Globus pallidus (tissue), 1 donor: Measurements from ENCODE around the gene CHST3.

Experiments
- DNase-seq: peaks from one replicate; pipeline ENCODE4 v3.0.0-alpha.2; 2015; ENCODE audit warnings: low spot score

CHST3 gene

GRCh38 chr10:72056932-72057751 lies 92.9 kb downstream of the CHST3 start:
- no peak for DNase-seq

GRCh38 chr10:72058347-72058898 lies 94.2 kb downstream of the CHST3 start:
- no peak for DNase-seq

- DNase-seq: no peak
Observed at GRCh38 chr10:72058989-72059842, 95.0 kb downstream of the CHST3 start.

DNA sequence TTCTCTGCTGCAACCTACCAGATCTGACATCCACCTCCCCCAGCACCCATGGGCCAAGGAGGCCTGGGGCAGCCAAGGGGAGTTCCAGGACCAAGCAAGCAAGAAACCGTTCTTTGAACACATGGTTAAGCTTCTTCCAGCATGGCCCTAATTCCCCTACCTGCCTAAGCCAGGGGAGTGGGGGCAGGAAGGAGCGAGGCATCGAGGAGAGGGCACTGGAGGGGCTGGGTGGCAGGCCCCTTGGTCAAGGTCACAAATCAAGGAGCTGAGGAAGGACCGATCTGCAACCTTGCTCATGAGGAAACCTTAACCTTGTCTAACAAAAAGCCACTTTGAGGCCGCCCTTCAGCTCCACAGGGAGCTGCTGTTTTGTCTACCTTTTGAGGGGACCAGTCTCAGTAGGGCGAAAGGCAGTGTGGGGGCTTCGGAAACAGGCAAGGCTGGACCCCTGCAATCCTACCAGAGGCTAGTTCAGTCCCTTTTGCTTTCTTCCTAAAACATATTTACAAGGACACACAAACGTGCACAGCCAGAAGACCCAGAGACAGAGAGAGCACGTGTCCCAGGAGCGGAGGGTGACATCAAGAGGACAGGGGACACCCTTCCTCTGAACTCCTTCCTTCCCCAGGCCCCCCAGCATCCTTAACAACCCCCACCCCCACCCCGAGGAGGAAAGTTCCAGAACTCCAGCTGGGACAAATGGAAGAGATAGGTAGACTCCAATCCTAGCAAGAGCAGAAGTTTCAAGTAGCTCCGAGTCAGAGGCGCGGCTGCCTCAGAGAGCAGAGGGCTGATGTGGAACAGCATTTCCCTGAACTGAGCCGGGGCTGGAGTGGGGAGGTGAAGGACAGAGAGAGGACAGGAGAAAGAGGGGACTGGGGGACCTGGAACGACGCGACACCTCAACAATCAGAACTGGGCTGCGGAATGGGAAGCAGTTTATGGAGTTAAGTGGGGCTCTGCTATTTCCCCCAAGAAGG lies 95.9 kb downstream of the CHST3 start:
- DNase-seq: no peak

DNA sequence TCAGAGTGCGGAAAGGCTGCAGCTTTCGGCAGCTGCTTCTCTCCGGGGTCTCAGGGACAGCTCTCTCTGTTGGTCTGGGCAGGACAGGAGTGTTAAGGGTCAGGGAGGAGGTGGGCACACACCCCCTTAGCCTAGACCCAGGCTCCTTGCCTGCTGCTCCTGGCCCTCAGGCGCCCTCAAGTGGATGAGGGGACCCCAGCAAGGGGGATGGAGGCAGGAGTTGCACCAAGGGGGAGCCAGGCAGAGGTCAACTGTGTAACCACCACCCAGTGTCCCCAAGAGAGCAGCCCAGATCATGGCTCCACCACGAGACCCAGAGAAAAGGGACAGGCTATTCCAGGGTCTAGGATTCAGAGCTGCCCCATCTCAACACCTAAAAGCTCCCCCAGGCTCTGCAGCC lies 97.3 kb downstream of the CHST3 start:
- DNase-seq: no peak

DNA sequence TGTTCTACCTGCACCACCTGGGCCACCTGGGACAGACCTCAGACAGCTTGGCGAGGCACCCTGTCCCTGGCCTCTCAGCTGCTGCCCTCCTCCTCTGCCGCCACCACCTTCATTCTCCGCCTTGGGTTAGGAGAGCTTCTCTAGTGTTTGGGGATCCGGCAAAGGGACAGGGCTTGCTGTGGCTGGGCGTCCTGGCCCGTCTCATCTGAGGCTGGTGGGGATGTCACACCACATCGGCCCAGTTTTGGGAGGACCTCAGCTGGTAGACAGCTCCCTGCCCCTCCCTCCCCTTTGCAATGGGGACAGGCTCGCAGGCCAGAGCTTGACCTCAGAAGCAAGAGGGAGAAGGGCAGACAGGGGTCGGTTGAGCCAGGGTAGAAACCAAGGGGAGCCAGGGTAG lies 97.7 kb downstream of the CHST3 start:
- DNase-seq: no peak

- no peak for DNase-seq
Observed at GRCh38 chr10:72062382-72062781, 98.2 kb downstream of the CHST3 start.
